HG03565 (cell line): ENCODE results near the gene TRAFD1.
"Not testable (repeated sequence)": the region's sequence is repeated elsewhere in the genome, so short reads cannot be mapped to it uniquely, and the experiment has no call there.

Experiments
- ATAC-seq: cut with Tn5 transposase; IDR thresholded peaks from one replicate; pipeline ENCODE4 v1.9.1; 2021; ENCODE audit warnings: mild to moderate bottlenecking, moderate library complexity; ENCODE audit not compliant: unreplicated experiment

Gene TRAFD1, protein sequence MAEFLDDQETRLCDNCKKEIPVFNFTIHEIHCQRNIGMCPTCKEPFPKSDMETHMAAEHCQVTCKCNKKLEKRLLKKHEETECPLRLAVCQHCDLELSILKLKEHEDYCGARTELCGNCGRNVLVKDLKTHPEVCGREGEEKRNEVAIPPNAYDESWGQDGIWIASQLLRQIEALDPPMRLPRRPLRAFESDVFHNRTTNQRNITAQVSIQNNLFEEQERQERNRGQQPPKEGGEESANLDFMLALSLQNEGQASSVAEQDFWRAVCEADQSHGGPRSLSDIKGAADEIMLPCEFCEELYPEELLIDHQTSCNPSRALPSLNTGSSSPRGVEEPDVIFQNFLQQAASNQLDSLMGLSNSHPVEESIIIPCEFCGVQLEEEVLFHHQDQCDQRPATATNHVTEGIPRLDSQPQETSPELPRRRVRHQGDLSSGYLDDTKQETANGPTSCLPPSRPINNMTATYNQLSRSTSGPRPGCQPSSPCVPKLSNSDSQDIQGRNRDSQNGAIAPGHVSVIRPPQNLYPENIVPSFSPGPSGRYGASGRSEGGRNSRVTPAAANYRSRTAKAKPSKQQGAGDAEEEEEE

DNA sequence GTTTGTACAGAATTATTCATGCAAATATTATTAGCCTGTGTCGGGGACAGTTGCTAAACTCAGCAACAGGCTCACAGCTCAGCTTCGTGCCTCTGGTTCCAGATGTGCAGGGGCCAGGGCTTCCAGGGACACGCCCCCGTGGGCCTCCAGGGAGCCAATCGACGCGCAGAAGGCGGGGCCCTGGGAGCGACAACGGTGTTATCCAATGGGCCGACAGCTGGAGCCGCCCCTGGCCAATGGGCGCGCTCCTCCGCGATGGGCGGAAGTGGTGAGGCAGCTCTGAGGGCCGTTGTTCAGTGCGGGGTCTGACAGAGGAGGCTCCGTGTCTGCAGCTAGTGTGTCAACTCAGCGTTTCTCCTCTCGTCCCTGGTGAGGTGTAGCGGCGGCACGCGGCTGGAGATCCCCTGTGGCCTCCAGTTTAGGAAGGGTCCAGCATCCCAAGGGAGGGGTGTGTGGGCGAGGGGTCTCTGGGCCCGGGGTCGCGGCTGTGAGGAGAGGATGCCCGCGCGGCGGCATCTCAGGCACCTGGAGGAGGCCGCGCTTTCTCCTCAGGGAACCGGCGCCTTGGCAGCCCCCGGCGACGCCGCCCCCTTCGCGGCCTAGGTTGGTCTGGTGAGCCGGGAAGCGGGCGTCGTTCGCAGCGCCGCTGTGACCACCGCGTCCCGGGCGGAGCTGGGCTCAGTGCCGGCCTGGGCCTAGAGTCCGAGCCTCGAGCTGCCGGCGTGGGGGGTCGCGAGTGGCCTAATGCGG lies at the start of gene TRAFD1:
Gene TRAFD1 (plus strand): TSS at position 311 of the 750 bp plus-strand sequence. CDS start 4,963 bp downstream, outside the sequence.
- ATAC-seq: peak; percentile 91

DNA sequence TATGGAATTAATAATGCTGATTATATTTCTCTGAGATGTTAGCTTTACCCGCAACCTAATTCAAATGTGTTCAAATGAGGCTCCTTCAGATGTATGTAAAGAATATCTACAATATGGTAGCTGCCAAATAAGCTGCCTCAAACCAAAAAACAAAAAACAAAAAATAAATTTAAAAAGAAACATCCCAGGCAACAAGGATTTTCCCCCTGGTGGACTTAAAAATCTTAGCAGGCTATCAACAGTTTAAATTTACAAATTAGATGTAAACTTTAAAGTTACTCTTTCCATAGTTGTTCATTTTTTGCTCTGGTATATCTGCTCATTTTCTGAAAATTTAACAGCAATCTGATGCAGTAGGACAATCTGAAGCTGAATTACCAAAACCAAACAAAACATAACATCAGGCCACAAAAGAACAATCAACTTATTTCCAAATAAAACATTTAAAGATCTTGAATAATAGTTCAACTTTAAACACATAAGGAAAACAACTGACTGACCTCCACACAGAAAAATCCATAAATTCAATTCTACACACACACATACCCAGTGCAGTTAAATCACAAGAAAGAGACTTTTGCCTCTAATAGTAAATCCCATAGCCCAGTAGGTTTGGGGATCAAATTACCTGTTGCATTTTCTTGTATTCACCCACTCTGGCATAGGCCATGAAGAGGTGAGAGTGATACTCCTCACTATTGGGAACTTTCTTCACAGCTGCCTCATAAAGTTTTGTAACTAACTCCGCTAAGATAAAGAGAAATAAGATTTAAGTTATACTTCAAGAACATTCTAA lies 38.1 kb upstream of the TRAFD1 start:
- ATAC-seq: no peak

- no peak for ATAC-seq
These were observed 37.5 kb upstream of the TRAFD1 start for GRCh38 chr12:112087851-112088250.

DNA sequence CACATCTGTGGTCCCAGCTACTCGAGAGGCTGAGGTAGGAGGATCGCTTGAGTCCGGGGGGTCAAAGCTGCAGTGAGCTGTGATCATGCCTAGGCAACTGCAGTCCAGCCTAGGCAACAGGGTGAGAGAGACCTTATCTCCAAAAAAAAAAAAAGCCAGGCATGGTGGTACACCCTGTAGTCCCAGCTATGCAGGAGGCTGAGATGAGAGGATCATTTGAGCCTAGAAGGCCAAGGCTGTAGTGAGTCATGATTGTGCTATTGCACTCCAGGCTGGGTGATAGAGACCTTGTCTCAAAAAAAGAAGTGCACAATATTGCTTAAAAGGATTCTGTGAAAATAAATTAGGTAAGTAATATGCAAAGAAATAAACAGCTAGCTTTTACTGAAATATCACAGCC lies 33.8 kb upstream of the TRAFD1 start:
- ATAC-seq: no peak

DNA sequence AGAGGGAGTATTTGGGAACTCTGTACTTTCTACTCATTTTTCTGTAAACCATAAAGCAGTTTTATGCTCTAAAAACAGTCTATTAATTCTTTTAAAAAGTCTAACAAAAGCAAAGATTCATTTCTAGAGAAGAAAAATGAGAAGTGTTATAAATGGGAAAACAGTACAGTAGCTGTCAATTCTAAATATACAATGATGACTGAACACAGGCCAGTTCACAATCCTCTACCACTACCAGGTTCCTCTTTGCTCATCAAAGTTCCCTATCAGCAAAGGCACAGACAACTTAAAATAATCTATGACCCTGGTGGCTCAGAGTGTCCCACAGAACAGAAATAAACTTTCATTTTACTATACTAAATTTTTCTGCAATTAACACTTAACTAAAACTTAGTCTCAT lies 29.3 kb upstream of the TRAFD1 start:
- ATAC-seq: no peak

- no peak for ATAC-seq
These were observed 28.7 kb upstream of the TRAFD1 start for GRCh38 chr12:112096667-112097066.

DNA sequence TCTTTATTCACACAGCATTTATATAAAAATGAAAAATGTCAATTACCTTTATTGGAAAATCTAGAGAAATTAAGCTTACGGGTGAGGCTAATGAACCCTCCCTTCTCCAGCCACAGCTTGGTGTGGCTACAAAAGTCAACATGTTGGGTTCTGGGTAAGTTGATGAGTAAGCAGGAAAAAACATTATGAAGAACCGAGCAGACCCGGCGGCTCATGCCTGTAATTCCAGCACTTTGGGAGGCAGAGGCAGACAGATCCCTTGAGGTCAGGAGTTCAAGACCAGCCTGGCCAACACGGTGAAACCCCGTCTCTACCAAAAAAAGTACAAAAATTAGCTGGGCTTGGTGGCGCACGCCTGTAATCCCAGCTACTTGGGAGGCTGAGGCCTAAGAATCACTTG lies 27.7 kb upstream of the TRAFD1 start:
- no peak for ATAC-seq

GRCh38 chr12:112100500-112100899 lies 24.9 kb upstream of the TRAFD1 start:
- not testable (repeated sequence) for ATAC-seq

GRCh38 chr12:112102127-112102526 lies 23.2 kb upstream of the TRAFD1 start:
- ATAC-seq: no peak

- not testable (repeated sequence) for ATAC-seq
These were observed 22.6 kb upstream of the TRAFD1 start for GRCh38 chr12:112102746-112103145.

DNA sequence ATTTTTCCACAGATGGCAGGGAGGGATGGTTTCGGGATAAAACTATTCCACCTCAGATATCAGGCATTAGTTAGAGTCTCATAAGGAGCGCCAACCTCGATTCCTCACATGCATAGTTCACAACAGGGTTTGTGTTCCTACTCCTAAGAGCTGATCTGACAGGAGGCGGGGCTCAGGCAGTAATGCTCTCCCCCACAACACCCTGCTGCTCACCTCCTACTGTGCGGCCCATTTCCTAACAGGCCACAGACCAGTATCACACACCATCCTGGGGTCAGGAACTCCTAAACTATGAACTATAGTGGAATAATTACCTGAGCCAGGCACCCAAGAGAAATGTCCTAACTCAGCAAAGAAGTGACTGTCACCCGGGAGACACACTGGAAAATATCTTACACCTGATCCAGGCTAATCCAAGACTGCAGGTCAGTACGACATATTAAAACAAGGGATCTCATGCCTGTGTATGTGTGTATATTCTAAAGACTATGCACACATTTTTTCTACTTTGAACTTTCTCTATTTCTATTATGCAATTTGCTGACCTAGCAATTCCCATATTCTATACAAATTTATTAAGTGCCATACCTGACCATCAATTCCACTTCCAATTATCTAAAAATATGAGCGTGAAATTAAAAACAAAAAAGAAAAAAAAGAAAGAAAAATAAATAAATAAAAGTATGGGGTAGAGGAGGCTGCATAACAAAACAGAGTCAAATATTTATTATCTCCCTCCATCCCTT lies 21.4 kb upstream of the TRAFD1 start:
- no peak for ATAC-seq

- ATAC-seq: no peak
These were observed 19.5 kb upstream of the TRAFD1 start for GRCh38 chr12:112105891-112106290.

DNA sequence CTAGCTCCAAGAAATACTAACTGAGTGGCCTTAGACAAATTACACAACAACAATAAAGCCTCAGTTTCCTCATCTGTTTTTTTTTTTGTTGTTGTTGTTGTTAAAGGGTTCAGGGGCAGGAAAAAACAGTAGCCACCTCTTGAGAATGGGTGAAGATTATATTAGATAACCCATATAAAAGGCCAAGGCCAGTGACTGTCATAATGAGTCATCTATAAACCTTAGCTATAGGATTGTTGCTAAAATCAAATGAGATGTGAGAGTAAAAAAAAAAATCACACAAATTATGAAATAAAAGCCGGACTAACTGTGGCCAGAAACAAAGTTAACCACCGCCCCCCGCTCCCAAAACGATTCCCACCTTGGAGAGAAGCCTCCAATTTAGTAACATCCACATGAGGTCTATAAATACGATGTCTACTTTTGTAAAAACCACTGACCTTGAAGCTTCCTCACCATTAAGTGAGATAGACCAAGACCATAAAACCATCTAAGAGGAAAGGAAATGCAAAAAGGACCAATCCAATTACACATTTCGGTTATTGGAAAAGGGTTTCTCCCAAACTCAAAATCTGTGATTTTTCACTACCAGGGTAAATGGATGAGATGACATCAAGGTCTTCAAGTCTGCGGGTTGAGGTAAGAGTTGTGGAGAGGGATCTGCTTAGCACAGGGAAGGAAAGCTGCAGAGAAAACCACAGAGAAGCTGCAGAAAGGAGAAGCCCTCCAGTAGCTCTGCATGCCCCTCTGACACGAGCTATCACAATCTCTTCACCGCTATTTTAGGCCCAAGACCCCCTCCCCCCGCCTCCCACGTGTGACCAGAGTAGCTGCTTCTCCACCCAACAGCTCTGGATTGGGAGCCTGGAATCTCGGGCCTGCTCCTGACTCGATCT lies 17.8 kb upstream of the TRAFD1 start:
- ATAC-seq: no peak

DNA sequence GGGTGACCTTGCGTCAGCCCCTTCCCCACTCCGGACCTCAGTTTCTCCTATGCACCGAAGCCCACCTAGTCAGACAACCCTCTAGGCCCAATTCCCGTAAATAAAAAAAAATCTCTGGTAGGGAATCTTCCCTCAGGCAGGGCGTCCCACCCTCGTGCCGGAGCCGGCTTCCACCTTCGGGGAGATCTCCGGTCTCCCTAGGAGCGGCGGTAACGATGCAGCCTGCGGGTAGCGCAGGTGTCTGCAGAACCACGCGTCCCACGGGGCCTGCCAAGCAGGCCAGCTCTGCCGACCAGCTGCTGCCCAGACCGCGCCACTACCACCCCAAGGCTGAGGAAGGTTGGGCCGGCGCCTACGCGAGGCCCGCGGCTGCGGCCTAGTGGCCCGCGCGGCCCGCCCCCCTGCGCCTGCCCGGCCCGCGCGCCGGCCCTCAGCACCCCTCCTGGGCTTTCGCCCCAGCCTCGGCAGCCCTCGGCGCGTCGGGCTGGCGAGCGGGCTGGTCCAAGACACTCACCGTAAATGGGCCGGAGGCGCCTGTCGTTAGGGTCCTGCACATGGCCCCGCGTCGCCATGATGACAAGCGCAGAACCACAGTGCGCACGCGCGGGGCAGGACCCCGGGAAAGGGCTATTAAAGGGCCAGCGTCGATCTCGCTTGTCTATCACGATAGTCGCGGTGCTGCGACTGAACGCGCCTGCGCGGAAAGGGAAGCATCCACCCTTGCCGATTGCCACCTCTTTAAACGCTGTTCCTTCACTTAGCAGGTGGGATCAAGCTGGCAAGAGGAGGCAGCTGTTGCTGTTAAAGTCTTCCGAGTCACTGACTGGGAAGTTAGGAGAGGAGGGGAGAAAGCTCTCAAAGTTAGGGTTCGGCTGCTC lies 16.9 kb upstream of the TRAFD1 start, which contains the start of gene NAA25:
Gene NAA25 (minus strand): TSS at position 582 of the 878 bp plus-strand sequence. CDS start 10 bp downstream, at position 572.
- ATAC-seq: peak; percentile 69

- ATAC-seq: not testable (repeated sequence)
These were observed 14.3 kb upstream of the TRAFD1 start for GRCh38 chr12:112110787-112111662.

- ATAC-seq: no peak
These were observed 13.4 kb upstream of the TRAFD1 start for GRCh38 chr12:112111931-112112330.
